Breast epithelium (tissue), 3 donors: ENCODE measurements around the gene DGCR8.

Source experiments
- POLR2A ChIP-seq: fragments of 450-650 bp; IDR thresholded peaks from one replicate; pipeline ENCODE4 v1.6.1; 2016; ENCODE audit warnings: antibody characterized with exemption, mild to moderate bottlenecking, moderate library complexity
- POLR2AphosphoS5 ChIP-seq, 3 donors: sonication (generic); formaldehyde crosslinking; IDR thresholded peaks; one replicate each; pipeline ENCODE4 v1.6.1; 2017; ENCODE audit warnings: antibody characterized with exemption in 3 of 3

DNA sequence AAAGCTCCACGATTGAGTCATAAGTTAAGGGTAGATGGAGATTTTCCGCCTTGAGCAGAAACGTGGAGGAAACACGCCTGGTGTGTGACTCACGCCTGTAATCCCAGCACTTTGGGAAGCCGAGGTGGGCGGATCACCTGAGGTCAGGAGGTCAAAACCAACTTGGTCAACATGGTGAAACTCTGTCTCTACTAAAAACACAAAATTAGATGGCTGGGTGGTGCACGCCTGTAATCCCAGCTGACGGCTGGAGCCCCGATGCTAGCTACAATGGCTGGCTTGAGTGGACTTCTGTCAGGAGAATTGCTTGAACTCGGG, 17.3 kb upstream of the DGCR8 start:
- TF ChIP-seq POLR2A (no peak), POLR2AphosphoS5 (IDR thresholded peaks at IDR 0.05) (no peak)
